Measurements from ENCODE around the gene INPP5B.

INPP5B gene

DNA sequence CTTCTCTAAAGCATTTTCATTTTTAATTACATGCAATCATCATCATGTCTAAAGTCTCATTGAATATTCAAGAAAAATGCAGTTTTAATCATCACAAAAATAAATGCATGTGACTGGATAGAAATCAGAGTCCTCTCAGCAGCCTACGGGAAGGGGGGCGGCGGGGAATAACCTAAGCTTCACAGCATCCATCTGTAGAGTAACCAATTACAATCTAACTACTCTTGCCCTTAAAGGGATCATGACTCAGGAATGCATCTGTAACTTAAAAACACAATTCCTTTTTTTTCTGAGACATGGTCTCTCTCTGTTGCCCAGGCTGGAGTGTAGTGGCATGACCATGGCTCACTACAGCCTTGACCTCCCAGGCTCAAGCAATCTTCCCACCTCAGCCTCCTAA is 110.1 kb downstream of the INPP5B start:
- DNase-seq (ENCODE audit: low read depth): no peak

DNA sequence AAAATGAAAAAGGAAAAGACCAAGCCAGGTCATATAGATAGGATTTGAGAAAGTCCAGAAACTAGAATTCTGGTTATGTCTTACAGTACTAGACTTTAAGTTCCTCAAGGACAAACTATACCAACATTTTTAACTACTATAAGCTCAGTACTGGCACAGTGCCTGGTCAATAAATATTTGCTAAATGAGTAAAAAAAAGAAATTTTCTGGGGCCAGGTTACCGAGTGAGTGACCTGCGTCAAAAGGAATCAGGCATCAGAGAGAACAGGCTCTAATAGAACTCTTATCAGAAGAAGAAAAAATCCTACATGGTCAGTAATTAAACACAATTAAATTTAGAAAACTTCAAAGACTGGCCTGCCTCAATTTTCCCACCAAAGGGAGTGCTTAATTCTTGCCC is 115.0 kb downstream of the INPP5B start:
- DNase-seq (ENCODE audit: low read depth): no peak

DNA sequence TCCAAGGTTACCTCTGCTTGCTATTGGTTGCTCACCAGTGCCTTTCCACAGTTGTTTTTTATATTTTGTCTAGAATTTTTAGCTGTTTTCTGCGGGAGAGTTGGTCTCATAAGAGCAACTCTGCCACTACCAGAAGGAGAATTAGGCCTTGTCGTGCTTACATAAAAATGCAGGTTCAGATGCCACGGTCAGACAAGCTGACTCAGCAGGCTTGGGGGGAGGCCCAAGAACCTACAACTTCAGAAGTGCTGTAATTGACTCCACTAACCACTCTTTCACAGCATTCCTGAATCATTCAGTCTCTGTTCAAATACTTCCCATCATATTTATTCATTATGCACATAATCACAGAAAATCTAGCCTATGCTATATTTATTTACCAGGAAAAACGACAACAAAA is 115.7 kb downstream of the INPP5B start:
- DNase-seq (ENCODE audit: low read depth): no peak

DNA sequence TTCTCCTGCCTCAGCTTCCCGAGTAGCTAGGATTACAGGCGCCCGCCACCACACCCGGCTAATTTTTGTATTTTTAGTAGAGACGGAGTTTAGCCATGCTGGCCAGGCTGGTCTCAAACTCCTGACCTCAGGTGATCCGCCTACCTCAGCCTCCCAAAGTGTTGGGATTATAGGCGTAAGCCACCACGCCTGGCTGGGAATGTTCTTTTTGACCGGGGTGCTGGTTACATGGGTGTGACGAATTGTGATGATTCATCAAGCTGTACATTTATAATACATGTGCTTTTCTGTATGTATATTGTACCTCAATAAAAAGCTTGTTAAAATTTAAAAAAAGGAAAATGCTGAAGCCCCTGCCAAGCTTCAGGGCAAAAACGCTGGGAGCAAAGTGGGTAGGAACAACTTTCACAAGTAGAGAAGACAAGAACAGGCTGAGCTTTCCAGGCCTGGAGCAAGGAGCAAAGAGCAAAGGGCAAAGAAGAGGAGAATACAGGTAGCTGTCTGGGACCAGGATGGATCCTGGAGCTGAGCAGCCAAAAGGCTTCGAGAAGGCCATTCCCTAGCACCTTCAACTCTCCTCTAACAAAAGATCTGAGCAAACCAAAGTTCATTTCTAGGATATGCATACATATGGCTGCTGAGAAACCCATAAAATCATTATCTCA is 118.3 kb downstream of the INPP5B start:
- DNase-seq (ENCODE audit: low read depth): no peak

DNA sequence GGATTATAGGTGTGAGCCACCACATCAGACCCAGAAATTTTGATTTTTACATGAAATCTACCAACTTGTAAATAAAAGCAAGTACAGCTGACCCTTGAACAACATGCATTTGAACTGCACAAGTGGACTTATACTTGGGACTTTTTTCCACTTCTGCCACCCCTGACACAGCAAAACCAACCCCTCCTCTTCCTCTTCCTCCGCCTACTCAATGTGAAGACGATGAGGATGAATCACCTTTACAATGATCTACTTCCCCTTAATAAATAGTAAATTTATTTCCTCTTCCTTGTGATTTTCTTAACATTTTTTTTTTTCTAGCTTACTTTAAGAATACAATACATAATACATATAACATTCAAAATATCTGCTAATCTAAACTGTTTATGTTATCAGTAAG is 121.3 kb downstream of the INPP5B start:
- no peak for DNase-seq (ENCODE audit: low read depth)

DNA sequence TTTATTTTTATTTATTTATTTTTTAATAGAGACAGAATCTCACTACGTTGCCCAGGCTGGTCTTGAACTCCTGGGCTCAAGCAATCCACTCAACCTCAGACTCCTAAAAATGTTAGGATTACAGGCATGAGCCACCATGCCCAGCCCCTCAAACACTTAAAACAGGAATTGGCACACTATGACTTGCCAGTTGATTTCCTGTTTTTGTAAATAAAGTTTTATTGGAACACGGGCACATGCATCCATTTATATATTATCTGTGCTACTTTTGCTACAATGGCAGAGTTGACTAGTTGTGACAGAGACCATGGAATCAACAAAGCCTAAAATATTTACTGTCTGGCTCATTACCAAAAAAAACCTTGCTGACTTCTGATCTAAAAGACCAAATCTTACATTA is 122.9 kb downstream of the INPP5B start:
- no peak for DNase-seq (ENCODE audit: low read depth)

DNA sequence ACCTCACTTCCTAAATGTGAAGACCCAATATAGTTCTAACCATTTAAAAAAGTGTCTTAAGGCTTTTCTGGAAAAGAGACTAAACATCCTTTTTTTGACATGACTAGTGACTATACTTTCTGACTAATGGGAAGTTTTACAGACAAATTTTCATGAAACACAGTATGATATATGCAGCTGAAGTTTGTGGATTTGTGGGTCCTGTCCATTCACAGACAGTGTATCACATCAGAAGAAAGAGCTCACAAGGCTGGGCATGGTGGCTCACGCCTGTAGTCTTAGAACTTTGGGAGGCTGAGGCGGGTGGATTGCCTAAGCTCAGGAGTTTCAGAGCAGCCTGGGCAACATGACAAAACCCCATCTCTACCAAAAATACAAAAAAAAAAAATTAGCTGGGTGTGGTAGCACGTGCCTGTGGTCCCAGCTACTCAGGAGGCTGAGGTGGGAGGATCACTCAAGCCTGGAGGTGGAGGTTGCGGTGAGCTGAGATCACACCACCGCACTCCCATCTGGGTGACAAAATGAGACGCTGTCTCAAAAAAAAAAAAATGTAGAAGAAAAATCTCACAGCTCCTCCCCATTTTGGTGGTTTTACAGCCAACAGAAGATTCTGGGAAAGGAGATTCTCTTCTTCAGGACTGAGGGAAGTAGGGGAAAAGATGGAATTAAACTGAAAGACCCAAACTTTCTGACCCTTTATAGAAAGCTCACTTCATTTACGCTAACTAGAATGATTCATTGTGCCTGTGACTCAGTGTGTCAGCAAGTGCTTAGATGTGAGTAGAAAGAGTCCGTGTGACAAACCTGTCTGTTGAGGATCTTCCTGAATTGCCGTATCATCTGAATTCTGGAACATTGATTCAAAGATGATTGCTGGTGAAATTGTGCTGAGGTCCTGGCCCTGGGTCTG is 123.7 kb downstream of the INPP5B start:
- no peak for DNase-seq (ENCODE audit: low read depth)

DNA sequence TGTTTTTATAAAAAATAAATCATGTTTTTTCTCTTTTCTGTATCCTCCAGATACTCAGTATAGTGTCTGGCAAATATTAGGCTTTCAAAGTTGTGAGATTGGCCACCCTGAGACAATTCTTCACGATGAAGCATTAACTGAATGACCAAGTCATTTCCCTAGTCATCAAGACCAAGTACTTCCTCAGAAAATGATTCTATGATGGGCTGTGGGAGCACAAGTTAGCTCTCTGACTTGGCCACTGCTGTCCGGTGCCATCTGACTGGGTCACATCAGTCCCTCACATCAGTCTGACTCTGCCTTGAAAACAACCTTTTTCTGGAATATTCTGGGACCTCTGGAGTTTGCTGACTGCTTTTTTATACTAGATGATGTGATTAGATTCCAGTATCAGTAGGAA is 125.4 kb downstream of the INPP5B start:
- no peak for DNase-seq (ENCODE audit: low read depth)

DNA sequence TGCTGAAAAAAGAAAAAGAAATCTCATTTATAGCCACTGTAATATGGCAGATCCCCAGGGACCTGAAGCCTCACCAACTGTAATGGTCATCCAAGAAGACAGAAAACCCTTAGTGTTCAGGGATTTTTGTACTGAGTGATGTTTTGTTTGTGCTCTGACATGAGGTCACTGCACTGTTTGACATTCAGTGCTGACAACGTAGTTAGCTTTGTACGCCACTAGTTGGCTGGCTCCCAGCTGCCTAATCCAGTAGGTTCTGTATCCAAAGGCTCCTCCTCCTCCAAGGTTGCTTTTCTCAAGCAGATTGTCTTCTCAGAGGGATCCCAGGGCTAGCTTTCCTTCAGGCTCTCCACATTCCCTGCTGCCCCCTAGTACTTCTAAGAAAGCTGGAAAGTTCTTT is 129.4 kb downstream of the INPP5B start:
- DNase-seq (ENCODE audit: low read depth): no peak

DNA sequence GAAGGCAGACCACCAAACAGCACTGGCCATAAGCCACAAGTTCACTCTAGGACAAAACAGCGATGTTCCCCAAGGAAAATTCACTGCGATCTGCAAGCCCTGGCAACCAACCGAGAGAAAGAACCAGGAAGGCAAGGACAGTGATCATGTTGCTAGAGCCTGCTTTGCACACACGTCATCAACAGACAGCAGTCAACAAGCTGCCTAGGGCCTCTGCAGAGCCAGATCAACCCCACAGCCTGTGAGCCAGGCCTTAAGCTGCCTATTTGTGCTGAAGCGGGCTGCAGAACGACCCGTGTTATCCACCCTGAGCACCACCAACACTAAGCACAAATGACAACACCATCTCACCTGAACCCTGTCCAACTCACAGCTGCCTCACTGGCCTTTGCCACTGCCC is 132.6 kb downstream of the INPP5B start:
- peak; percentile 53 for DNase-seq (ENCODE audit: low read depth)

DNA sequence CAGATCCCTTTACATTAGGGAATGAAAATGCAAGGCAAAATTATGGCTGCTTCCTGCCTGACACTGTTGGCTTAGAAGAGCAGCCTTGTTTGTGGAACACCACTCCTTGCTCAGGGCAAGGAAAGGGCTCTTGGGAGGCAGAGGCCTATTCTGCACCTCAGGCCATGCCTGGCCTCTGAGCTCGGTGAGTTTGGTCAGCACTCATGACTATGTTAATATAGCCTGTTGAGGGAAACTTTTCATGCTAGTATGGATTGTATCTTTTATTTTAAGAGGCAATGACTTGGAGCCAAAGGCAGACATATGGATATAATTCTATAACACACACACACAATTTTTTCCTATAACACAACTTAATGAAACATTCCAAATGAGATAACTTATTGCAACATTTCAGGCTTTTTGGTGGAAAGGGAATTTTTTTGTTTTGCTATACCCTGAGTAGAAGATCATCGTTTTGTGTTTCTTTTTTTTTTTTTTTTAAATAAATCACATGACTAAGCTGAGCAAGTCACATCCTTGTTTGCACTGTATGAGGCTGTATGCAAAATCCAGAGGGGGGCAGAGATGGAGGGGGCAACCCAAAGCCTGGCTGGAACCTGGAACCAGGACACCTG is 133.2 kb downstream of the INPP5B start:
- DNase-seq (ENCODE audit: low read depth): peak; percentile 50

DNA sequence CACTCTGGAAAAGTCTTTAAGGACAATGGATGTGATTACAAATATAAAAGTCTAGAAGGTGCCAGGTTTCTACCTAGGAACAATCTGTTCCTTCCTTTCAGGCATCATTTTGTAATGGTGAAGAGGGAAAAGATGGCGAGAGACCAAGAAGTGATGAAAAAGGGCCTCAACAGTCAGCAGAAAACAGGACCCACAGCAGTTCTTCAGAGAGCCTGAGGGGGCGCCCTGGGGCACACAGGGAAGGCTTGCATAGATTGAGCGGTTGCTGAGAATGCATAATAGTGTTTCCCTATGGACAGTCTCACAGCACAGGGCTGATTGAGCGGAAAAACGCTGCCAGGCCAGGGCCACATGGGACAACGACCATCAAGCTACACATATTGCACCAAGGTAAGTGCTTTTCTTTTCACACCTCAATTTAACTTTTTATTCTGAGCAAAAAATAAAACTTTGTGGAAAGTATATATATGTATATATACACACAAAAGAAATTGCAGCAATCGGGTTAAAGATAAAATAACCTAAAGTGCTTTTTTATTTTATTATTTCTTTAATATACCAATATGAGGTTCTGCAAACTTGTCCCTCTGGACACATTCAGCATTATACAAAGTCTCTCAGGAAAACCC is 135.7 kb downstream of the INPP5B start:
- peak; percentile 72 for DNase-seq (ENCODE audit: low read depth)
